H1 (cell line): ENCODE measurements around the gene MZT1. TPM values are rescaled to one million over a fixed set of nuclear protein-coding genes. Genes with fewer than 3 reads are reported as not detected.

ENCODE experiments used
- CTCF ChIA-PET: fragments of 300-600 bp; sonication (Branson Sonifier 250); formaldehyde crosslinking; loops from one replicate; lab custom pipeline; 2021; ENCODE audit not compliant: partially characterized antibody; lab: Charles Lee
- POLR2A ChIA-PET: fragments of 300-600 bp; sonication (Branson Sonifier 250); formaldehyde crosslinking; loops from one replicate; lab custom pipeline; 2021; ENCODE audit warnings: inconsistent platforms; ENCODE audit not compliant: partially characterized antibody; lab: Charles Lee
- DNase-seq, 2 experiments: peaks; one replicate each; pipeline versions ENCODE4 v3.0.0 to v3.0.0-alpha.2; 2010 to 2022; ENCODE audit warnings: low spot score in 2 of 2, low read depth in 1 of 2, mixed read lengths in 1 of 2
- FAIRE-seq: peaks from 2 replicates; lab custom pipeline; 2011; peaks lifted over from hg19 to GRCh38; lab: Jason Lieb, UNC
- H2AFZ ChIP-seq: 2 replicates; pipeline ENCODE4 v1.8.1; 2012; ENCODE audit warnings: low read length, inconsistent platforms
- H2AK5ac ChIP-seq: 2 replicates; pipeline ENCODE4 v1.6.1; 2013; ENCODE audit warnings: low read depth, low read length
- H2BK120ac ChIP-seq: replicated peaks from 2 replicates; pipeline ENCODE3; 2013; ENCODE audit warnings: low read depth, low read length, inconsistent platforms
- H2BK12ac ChIP-seq: 2 replicates; pipeline ENCODE4 v1.6.1; 2013; ENCODE audit warnings: low read depth, low read length
- H2BK15ac ChIP-seq: 2 replicates; pipeline ENCODE4 v1.6.1; 2013; ENCODE audit warnings: low read length
- H2BK20ac ChIP-seq: 2 replicates; pipeline ENCODE4 v1.6.1; 2013; ENCODE audit warnings: low read length
- H2BK5ac ChIP-seq: 2 replicates; pipeline ENCODE4 v1.6.1; 2013; ENCODE audit warnings: low read depth, low read length
- H3K14ac ChIP-seq: 2 replicates; pipeline ENCODE4 v1.6.1; 2013; ENCODE audit warnings: inconsistent platforms; ENCODE audit not compliant: insufficient read length
- H3K18ac ChIP-seq: 2 replicates; pipeline ENCODE4 v1.6.1; 2013; ENCODE audit warnings: low read length; ENCODE audit errors: extremely low read depth
- H3K23ac ChIP-seq: 2 replicates; pipeline ENCODE4 v1.6.1; 2013; ENCODE audit warnings: inconsistent platforms; ENCODE audit not compliant: insufficient read length
- H3K23me2 ChIP-seq: 2 replicates; pipeline ENCODE4 v1.6.1; 2013; ENCODE audit warnings: low read depth, low read length
- H3K27ac ChIP-seq: 2 replicates; pipeline ENCODE4 v1.6.1; 2011; ENCODE audit warnings: low read depth, low read length, inconsistent platforms
- H3K27me3 ChIP-seq, 4 experiments: replicated peaks in 1 of 4; 1 replicate in 1 of 4; 2 replicates in 3 of 4; pipeline versions ENCODE4 v1.6.1 to v1.8.1; 2011 to 2013; ENCODE audit warnings: low read length in 3 of 4, mild to moderate bottlenecking in 3 of 4, inconsistent platforms in 2 of 4, mixed read lengths in 2 of 4, moderate library complexity in 1 of 4; ENCODE audit not compliant: control insufficient read depth in 3 of 4, insufficient read depth in 3 of 4; ENCODE audit errors: extremely low read depth in 1 of 4
- H3K36me3 ChIP-seq, 4 experiments: 2 replicates each; pipeline versions ENCODE4 v1.6.1 to v1.8.1; 2011 to 2013; ENCODE audit warnings: mild to moderate bottlenecking in 4 of 4, low read length in 3 of 4, moderate library complexity in 2 of 4, control low read depth in 1 of 4, inconsistent platforms in 1 of 4; ENCODE audit not compliant: insufficient read depth in 4 of 4, control insufficient read depth in 2 of 4
- H3K4ac ChIP-seq: replicated peaks from 2 replicates; pipeline ENCODE3; 2013; ENCODE audit warnings: low read length, low read depth, mixed read lengths, inconsistent platforms; ENCODE audit not compliant: insufficient read length
- H3K4me1 ChIP-seq, 4 experiments: replicated peaks in 1 of 4; 1 replicate in 1 of 4; 2 replicates in 3 of 4; pipeline versions ENCODE4 v1.6.1 to v1.8.1; 2011 to 2013; ENCODE audit warnings: low read length in 3 of 4, inconsistent platforms in 2 of 4, mixed read lengths in 1 of 4; ENCODE audit not compliant: insufficient read depth in 4 of 4, control insufficient read depth in 3 of 4
- H3K4me2 ChIP-seq, 2 experiments: 2 replicates each; pipeline versions ENCODE4 v1.6.1 to v1.8.1; 2011 to 2013; ENCODE audit warnings: low read depth in 2 of 2, low read length in 2 of 2, control low read depth in 1 of 2, inconsistent platforms in 1 of 2, mild to moderate bottlenecking in 1 of 2; ENCODE audit not compliant: insufficient read depth in 1 of 2
- H3K4me3 ChIP-seq, 4 experiments: fragments of 200-600, 300-600 bp in 1 of 4; sonication (generic), shearing (Covaris generic), sonication (Bioruptor Twin) in 1 of 4; 2 replicates each; pipeline versions ENCODE4 v1.5.1 to v1.8.1; 2011 to 2016; ENCODE audit warnings: low read length in 4 of 4, low read depth in 3 of 4, control low read depth in 2 of 4, inconsistent platforms in 2 of 4, mild to moderate bottlenecking in 2 of 4, mixed read lengths in 1 of 4, moderate library complexity in 1 of 4; ENCODE audit not compliant: insufficient read depth in 2 of 4; ENCODE audit errors: extremely low read depth in 1 of 4
- H3K56ac ChIP-seq: replicated peaks from 2 replicates; pipeline ENCODE3; 2013; ENCODE audit warnings: low read depth, mild to moderate bottlenecking, mixed read lengths, low read length, inconsistent platforms; ENCODE audit not compliant: insufficient read length
- H3K79me1 ChIP-seq: 2 replicates; pipeline ENCODE4 v1.6.1; 2013; ENCODE audit warnings: low read depth, low read length, control low read depth
- H3K79me2 ChIP-seq, 2 experiments: 2 replicates each; pipeline versions ENCODE4 v1.6.1 to v1.8.1; 2012 to 2013; ENCODE audit warnings: low read length in 2 of 2, mild to moderate bottlenecking in 2 of 2, inconsistent platforms in 1 of 2; ENCODE audit not compliant: insufficient read depth in 2 of 2, control insufficient read depth in 1 of 2
- H3K9ac ChIP-seq, 4 experiments: replicated peaks in 1 of 4; 1 replicate in 1 of 4; 2 replicates in 3 of 4; pipeline versions ENCODE4 v1.6.1 to v1.8.1; 2011 to 2013; ENCODE audit warnings: low read depth in 3 of 4, low read length in 3 of 4, control low read depth in 2 of 4, mild to moderate bottlenecking in 2 of 4, moderate library complexity in 2 of 4, inconsistent platforms in 1 of 4; ENCODE audit errors: extremely low read depth in 1 of 4
- H3K9me3 ChIP-seq, 2 experiments: 2 replicates each; pipeline versions ENCODE4 v1.6.1 to v1.8.1; 2012 to 2013; ENCODE audit warnings: mild to moderate bottlenecking in 2 of 2, moderate library complexity in 2 of 2, control low read depth in 1 of 2, inconsistent platforms in 1 of 2, low read depth in 1 of 2, low read length in 1 of 2, mixed read lengths in 1 of 2; ENCODE audit not compliant: insufficient read depth in 2 of 2
- H4K20me1 ChIP-seq, 2 experiments: replicated peaks in 1 of 2; 2 replicates each; pipeline versions ENCODE3 to v1.8.1; 2011 to 2013; ENCODE audit warnings: inconsistent platforms in 2 of 2, low read length in 2 of 2, mild to moderate bottlenecking in 1 of 2; ENCODE audit not compliant: insufficient read depth in 2 of 2, control insufficient read depth in 1 of 2
- H4K5ac ChIP-seq: 2 replicates; pipeline ENCODE4 v1.6.1; 2013; ENCODE audit warnings: low read length, low read depth, mixed read lengths, inconsistent platforms; ENCODE audit not compliant: insufficient read length
- H4K8ac ChIP-seq: 2 replicates; pipeline ENCODE4 v1.8.0; 2013; ENCODE audit warnings: mild to moderate bottlenecking, moderate library complexity, low read length, inconsistent platforms; ENCODE audit not compliant: insufficient read depth; ENCODE audit errors: extremely low read depth
- H4K91ac ChIP-seq: replicated peaks from 2 replicates; pipeline ENCODE3; 2013; ENCODE audit warnings: low read length, mixed read lengths, inconsistent platforms; ENCODE audit not compliant: insufficient read length
- GTF2F1 ChIP-seq: IDR thresholded peaks from 2 replicates; pipeline ENCODE4 v1.6.1; 2012; ENCODE audit warnings: low read depth, low read length, improper control_type of control experiment, borderline replicate concordance
- KDM4A ChIP-seq: IDR thresholded peaks from one replicate; pipeline ENCODE4 v1.7.1; 2012; ENCODE audit warnings: low read depth, mild to moderate bottlenecking, moderate library complexity, low read length, inconsistent platforms; ENCODE audit not compliant: severe bottlenecking
- POLR2A ChIP-seq, 2 experiments: IDR thresholded peaks; 1 replicate in 1 of 2; 2 replicates in 1 of 2; pipeline ENCODE4 v1.6.1; 2011; ENCODE audit warnings: low read depth in 2 of 2, low read length in 2 of 2, mild to moderate bottlenecking in 2 of 2; ENCODE audit errors: control extremely low read depth in 1 of 2
- POU5F1 ChIP-seq: IDR thresholded peaks from 2 replicates; pipeline ENCODE4 v1.6.1; 2011; ENCODE audit warnings: low read depth, mild to moderate bottlenecking, low read length, moderate library complexity
- WGBS, 2 experiments: shearing (Covaris generic) in 1 of 2; methylation state at CpG; one replicate each; pipeline versions ENCODE4 v1.1.6 to v1.1.7; 2013 to 2015; ENCODE audit warnings: low lambda C conversion rate in 2 of 2, mixed read lengths in 2 of 2, inconsistent platforms in 1 of 2, low coverage in 1 of 2, missing lambda C conversion rate in 1 of 2; ENCODE audit not compliant: insufficient replicate concordance in 2 of 2, insufficient coverage in 1 of 2, insufficient read length in 1 of 2; ENCODE audit errors: extremely low coverage in 1 of 2, missing lambda C conversion rate in 1 of 2; 5-methylcytosine and 5-hydroxymethylcytosine counted together
- polyA plus RNA-seq, 7 experiments: library from polyadenylated mRNA; depleted of rRNA in 3 of 7; stranded (reverse) in 5 of 7; unstranded in 2 of 7; fragments of >200 nt in 5 of 7; fragments of 200-250 nt in 2 of 7; gene quantifications; 1 replicate in 5 of 7; 2 replicates in 1 of 7; 4 replicates in 1 of 7; pipeline versions ENCODE4 v1.2.1 to v1.2.3, GENCODE V29; 2011 to 2013; ENCODE audit warnings: missing spikeins in 2 of 7, mixed read lengths in 2 of 7
- total RNA-seq: library from RNA; stranded (reverse); fragmentation: NEBNext Ultra II Directional; extraction: Animal tissue kit (Norgen Biotek cat#: 25700); gene quantifications from 2 replicates; pipeline ENCODE4 v1.2.1, GENCODE V29; 2021

MZT1 gene
- total and polyA plus RNA-seq, 2 of the 8 experiments (the other 6 are each of a cell fraction or from before 2014, with no cell fraction given) = 8.8 to 25.2 TPM

DNA sequence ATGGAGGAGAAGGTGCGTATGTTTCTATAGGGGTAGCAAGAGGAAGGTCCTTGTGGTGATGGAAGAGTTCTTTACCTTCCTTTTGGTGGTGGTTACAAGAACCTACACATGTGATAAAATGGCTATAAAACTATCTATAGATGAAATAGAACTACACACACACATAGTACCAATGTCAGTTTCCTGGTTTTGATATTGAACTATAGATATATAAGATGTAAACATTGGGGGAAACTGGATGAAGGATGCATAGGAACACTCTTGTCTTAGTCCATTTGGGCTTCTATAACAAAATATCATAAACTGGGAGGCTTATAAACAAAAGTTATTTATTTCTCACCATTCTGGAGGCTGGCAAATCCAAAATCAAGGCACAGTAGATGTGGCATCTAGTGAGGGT is 47.1 kb downstream of the MZT1 start:
- H3K27ac ChIP-seq = no peak overlapping the region
- no peaks in the 10 kb centered on the region; a peak in 1 of 8 replicates for H3K36me3 ChIP-seq
- no peak for TF ChIP-seq POLR2A (IDR thresholded peaks at IDR 0.05; ENCODE audit: control extremely low read depth in 1 of 2, low read depth in 2 of 2, low read length in 2 of 2)
- no peak for TF ChIP-seq GTF2F1
- TF ChIP-seq KDM4A = no peak
- TF ChIP-seq POU5F1 = no peak
- no peak overlapping the region for H3K4me3 ChIP-seq
- H2BK20ac ChIP-seq = no peak overlapping the region
- 93% methylated on average over 1 of the region's 1 CpG; no CpG with 5 or more reads in 1 of the 2 experiments for WGBS, 2 experiments
- H3K56ac ChIP-seq = no peak overlapping the region
- no peaks in the 10 kb centered on the region; a peak in 1 of 7 replicates for H3K4me1 ChIP-seq
- H3K23me2 ChIP-seq = no peaks in the 10 kb centered on the region
- ChIA-PET CTCF (no interaction called here), POLR2A (no interaction called here)
- H2BK15ac ChIP-seq = no peak overlapping the region
- DNase-seq (no peak), FAIRE-seq (no peak)
- no peaks in the 10 kb centered on the region for H3K79me2 ChIP-seq
- H4K8ac ChIP-seq = no peak overlapping the region
- H4K91ac ChIP-seq = no peak overlapping the region
- no peaks in the 10 kb centered on the region for H3K79me1 ChIP-seq
- H3K4ac ChIP-seq = no peak overlapping the region
- no peaks in the 10 kb centered on the region for H4K20me1 ChIP-seq
- no peak overlapping the region for H2AK5ac ChIP-seq
- no peak overlapping the region for H2BK120ac ChIP-seq
- H3K14ac ChIP-seq = no peak overlapping the region
- no peak overlapping the region for H3K4me2 ChIP-seq
- H4K5ac ChIP-seq = no peak overlapping the region
- no peaks in the 10 kb centered on the region for H3K27me3 ChIP-seq
- H2AFZ ChIP-seq = no peak overlapping the region
- H3K9me3 ChIP-seq = no peaks in the 10 kb centered on the region
- H2BK5ac ChIP-seq = no peak overlapping the region
- no peak overlapping the region for H3K9ac ChIP-seq
- no peak overlapping the region for H2BK12ac ChIP-seq
- H3K23ac ChIP-seq = no peak overlapping the region
- no peak overlapping the region for H3K18ac ChIP-seq
